ENCODE data around the gene HSPB8.
A peak's percentile ranks its signal among the peaks of the same experiment; 100 is the strongest.

HSPB8 gene

GRCh38 chr12:119178544-119179334 is at the start of gene HSPB8:
TSS of gene HSPB8 (plus strand) at chr12:119178931. CDS start at chr12:119179313, 382 bp downstream.
- DNase-seq: no peak

- no peak for DNase-seq
These were observed 48.8 kb upstream of the HSPB8 start for GRCh38 chr12:119129827-119130434.

DNA sequence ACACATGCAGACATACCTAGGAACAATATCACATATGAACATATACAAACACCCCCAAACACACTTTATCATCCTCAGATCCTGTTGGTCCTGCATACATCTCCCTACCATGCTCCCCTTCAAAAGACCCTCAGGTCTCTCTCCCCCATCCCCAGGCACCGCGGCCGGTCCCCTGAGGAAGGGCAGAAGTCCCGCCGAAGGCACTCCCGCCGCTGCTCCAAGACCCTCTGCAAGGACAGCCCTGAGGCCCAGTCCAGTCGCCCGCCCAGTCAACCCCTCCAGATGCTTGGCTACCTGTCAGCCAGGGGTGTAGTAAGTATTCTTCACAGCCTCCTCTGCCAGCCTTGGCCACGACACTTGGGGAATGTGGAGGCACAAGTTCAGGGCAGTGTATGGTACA is 48.2 kb upstream of the HSPB8 start:
- DNase-seq: no peak

DNA sequence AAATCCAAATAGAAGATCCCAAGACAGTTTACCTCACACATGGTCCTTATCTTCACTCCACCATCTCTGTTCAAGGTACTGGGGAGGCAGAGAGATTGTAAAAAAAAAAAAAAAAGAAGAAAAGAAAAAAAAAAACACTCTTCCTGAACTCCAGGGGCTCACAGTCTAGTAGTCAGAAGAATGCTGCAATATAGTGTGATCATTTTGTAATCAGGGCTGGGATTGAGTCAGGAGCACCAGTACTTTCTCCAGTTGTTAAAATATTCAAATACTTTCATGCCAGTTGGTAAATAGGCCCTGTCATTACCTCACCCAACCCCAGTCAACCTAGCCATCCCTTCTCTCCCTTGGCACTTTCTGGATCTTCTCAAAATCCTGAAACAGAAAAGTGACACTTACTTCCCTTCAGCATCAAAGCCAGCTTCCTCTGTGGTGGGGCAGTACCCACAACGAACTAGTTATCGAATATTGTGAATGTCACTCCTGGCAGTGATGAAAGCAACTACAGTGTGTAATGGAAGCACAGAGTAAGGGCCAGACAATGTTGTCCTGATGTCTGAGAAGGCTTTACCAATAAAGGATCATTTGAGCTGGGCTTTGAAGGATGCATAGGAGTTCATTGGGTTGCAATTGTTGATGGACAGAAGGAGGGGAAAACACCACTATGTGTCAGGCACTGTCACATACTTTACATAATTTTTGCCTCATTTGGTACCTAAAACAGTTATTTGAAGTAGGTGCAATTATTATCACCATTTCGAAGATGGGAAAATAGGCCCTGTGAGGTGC is 44.3 kb upstream of the HSPB8 start:
- no peak for DNase-seq

DNA sequence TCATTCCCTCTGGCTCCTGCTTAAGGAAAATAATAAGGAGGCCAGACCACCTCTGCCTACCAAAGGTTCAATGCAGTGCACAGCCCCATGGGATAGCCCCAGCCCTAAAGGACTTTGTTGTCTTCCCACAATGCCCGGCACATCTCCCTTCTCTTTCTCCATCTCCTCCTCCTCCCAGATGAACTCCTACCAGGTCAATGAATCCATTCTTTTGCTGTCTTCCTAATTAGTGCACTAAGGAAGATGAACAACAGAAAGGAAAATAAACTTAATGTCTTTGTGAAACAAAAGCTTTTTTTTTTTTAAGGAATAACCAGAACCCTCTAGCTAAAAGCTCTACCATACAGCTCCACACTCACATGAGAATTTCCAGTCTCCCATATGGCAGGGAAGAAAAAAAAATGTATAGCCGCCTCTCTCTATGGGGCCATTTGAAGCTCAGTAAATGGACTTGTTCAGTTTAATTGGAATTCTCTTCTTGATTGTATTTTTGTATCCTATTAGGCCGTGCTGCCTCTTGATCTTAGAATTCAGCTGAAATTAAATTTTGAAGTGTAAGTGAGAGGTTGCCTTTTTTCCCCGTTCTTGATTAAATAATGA is 41.8 kb upstream of the HSPB8 start:
- DNase-seq: no peak

GRCh38 chr12:119139448-119139847 is 39.3 kb upstream of the HSPB8 start:
- no peak for DNase-seq

DNA sequence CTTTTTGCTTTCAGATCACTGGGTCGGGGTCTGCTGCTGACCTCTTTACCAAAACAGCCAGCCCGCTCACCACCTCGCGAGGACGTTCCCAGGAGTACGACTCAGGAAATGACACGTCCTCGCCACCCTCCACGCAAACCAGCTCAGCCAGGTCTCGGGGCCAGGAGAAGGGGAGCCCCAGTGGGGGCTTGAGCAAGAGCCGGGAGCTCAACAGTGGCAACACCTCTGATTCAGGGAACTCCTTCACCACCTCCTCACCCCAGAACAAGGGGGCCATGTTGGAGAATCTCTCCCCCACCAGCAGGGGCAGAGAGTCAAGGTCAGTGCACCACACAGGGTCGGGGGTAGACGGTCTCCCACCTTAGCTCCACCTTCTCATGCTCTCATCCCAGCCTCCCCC is 33.4 kb upstream of the HSPB8 start:
- DNase-seq: no peak

DNA sequence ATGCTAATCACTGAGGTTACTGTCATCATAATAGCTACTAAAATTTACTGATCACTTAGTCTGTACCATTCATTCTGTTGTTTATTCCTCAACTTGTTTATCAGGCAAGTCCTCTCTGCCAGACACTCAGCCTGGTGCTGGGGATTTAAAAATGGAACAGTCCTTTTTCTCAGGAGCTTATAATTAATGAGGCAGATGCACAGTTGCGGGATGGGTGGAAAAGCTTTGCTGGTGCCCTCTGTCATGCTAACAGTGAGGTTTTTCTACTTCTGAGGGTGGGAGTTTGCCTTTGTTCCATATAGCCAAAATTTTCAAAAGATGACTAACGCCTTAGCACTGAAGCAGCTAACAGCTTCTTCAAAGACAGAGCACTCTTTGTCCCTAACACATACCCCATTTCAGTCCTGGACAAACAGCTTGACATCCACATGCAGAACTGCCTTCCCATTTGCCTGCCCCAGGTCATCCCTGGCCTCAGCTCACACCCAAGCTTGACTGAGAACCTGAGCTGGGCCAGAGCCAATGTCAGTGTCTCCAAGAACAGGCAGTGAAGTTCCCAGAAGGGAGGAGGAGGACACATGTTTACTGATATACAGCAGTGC is 30.8 kb upstream of the HSPB8 start:
- no peak for DNase-seq

- DNase-seq: no peak
These were observed 29.5 kb upstream of the HSPB8 start for GRCh38 chr12:119149270-119149669.

- DNase-seq: no peak
These were observed 27.2 kb upstream of the HSPB8 start for GRCh38 chr12:119151445-119152026.

- DNase-seq: peak in 1 of 2 experiments; percentile 4
These were observed 25.0 kb upstream of the HSPB8 start for GRCh38 chr12:119153477-119154434.

DNA sequence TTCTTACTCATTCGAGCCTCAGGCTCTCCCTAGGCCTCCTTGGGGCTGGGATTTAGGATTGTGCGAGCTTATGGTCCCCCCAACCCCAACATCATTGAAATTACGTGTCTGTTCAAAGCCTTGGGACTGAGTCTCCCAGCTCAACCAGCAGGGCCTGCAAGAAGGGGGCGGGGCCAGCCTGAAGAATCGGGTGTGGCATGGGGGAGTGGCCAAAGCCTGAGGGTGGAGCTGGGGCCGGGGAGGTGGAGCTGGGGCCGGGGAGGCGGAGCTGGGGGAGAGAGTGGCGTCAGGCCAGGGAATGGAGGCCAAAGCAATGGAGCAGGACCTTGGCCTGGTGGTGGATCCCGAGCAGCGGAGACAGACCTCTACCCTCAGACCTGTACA is 24.3 kb upstream of the HSPB8 start:
- no peak for DNase-seq

DNA sequence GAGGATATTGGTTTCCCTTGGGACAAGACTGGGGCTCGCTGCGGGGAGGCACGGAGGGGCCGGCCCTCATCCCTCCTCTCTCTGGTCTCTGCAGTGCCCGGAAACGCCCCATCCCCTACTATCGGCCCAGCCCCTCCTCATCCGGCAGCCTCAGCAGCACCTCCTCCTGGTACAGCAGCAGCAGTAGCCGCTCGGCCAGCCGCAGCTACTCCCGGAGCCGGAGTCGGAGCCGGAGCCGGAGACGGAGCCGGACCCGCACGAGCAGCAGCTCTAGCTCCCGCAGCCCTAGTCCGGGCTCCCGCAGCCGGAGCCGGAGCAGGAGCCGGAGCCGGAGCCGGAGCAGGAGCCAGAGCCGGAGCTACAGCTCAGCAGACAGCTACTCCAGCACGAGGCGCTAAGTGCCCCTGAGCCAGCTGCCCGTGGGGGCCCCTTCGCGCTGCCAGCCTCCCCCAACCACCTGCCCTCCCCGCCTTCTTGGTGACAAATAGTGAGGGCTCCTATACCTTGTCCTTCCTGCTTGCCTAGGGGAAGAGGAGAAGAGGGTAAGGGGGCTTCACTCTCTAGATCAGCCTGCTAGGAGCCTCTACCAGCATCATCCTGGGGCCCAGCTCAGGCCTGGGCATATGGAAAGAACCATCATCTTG is 22.2 kb upstream of the HSPB8 start:
- DNase-seq: no peak

GRCh38 chr12:119157528-119157927 is 21.2 kb upstream of the HSPB8 start:
- DNase-seq: no peak

DNA sequence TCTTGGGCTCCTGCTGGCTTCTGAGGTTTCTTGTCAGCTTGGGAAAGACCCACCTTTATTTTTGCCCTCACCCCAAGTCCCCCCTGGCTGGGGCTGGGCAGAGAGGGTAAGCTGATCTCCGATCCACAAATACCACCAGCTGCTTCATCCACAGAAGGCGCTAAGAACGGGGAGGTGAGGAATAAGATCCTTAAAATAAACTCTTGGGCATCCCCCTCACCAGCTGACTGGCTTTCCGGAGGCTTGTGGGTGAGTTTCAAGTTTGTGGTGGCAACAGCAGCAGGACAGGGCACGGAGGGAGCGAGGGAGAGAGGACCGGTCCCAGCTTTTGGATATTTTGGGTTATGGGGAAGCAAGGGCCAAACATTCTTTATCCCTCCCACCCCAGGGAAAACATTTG is 20.8 kb upstream of the HSPB8 start:
- no peak for DNase-seq

DNA sequence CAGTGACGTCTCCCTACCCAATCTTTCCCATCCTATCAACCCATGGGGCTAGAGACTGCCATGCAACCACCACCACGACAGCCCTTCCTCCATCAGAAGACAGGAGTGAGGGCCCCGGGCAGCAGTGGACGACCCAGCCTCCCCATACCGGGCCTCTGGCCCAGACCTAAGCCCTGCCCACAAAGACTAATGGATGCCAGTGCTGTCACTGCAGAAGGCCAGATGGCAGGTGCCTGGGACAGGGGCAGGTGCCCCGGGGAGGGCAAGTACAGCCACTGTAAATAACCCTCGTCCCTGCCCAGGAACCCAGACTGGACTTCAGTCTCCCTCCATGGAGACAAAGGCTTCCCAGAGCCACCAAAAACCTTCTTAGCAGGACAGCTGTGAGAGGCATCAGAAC is 20.3 kb upstream of the HSPB8 start:
- DNase-seq: no peak

- no peak for DNase-seq
These were observed 18.9 kb upstream of the HSPB8 start for GRCh38 chr12:119159844-119160243.

DNA sequence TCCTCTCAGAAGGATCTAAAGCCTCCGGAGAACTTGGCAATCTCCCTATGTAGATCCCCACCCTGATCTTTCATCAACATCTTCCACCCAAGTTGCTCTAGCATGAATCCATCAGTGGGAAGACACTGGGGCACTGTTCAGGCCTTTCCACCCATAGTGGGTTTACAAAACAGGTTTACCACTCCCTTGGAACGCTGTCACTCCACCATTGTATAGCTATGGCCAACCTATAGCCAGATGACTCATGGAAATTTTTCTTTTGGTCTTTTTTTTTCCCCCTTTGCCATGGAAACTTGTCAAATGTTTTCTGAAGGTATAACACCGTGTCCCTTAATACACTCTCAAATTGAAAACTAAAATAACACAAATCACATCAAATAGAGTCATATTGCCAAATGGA is 10.8 kb upstream of the HSPB8 start:
- DNase-seq: no peak

- DNase-seq: no peak
These were observed 10.0 kb upstream of the HSPB8 start for GRCh38 chr12:119168721-119169120.

DNA sequence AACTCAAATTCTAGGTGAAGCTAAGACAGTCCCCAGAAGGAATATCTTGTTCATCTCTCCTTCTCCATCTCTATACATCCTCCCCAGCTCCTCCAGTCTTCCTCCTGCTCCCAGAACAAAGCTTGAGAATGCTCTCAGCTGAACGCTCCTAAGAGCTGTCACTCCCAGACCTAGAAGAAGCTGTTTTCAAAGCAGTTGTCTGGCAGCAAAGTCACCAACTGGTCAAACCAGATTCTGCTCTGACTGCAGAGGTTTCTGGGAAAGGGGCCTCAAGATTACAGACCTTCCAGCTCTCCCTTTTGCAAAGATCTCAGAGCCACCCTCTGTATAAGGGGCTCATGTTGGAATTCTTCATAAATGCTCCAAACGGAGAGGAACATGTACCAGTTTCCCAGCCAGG is 9.6 kb upstream of the HSPB8 start:
- no peak for DNase-seq

DNA sequence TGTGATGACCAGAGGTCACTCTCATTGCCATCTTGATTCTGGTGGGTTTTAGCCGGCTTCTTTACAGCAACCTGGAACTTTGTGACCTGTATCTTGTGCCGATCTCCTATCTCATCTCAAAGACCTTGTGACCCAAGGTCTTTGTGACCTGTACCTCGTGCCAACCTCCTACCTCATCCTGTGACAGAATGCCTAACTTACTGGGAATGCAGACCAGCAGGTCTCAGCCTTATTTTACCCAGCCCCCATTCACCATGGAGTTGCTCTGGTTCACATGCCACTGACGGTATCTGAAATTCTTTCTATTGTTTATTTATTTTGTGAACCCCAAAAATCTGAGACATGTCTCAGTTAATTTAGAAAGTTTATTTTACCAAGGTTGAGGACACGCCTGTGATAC is 7.4 kb upstream of the HSPB8 start:
- DNase-seq: no peak
